ENCODE data around the gene CSH1. TPM values are rescaled to one million over a fixed set of nuclear protein-coding genes. Genes with fewer than 3 reads are reported as not detected.

CSH1 gene
- total RNA-seq, 4 donors from 2014 or later = not detected

GRCh38 chr17:63941751-63942150 is 45.4 kb upstream of the CSH1 start:
- H3K27ac ChIP-seq = no peak overlapping the region
- no peak overlapping the region for H3K4me3 ChIP-seq
- TF ChIP-seq EP300 (IDR thresholded peaks at IDR 0.05) (no peak), CTCF (IDR thresholded peaks at IDR 0.05) (no peak), POLR2A (IDR thresholded peaks at IDR 0.05) (no peak)
- H3K36me3 ChIP-seq = no peaks in the 10 kb centered on the region
- 87% methylated on average over 15 of the region's 23 CpGs; no CpG with 5 or more reads in 1 of the 2 donors for WGBS, 2 donors (ENCODE audit: low coverage in 1 of 2)
- H3K9me3 ChIP-seq = no peaks in the 10 kb centered on the region
- H3K27me3 ChIP-seq = no peaks in the 10 kb centered on the region
- no peak for ATAC-seq
- H3K4me1 ChIP-seq = no peaks in the 10 kb centered on the region

GRCh38 chr17:63941162-63941561 is 44.8 kb upstream of the CSH1 start:
- WGBS, 2 donors (ENCODE audit: low coverage in 1 of 2) = no CpG with 5 or more reads among the region's 12 CpGs
- no peak for ATAC-seq
- no peaks in the 10 kb centered on the region for H3K36me3 ChIP-seq

GRCh38 chr17:63940584-63940983 is 44.2 kb upstream of the CSH1 start:
- no peaks in the 10 kb centered on the region for H3K4me1 ChIP-seq
- no peaks in the 10 kb centered on the region for H3K9me3 ChIP-seq
- TF ChIP-seq CTCF (IDR thresholded peaks at IDR 0.05) (no peak), EP300 (IDR thresholded peaks at IDR 0.05) (no peak), POLR2A (IDR thresholded peaks at IDR 0.05) (no peak), POLR2AphosphoS5 (IDR thresholded peaks at IDR 0.05) (no peak)
- ATAC-seq = no peak
- H3K27ac ChIP-seq = no peak overlapping the region
- peaks cover 4% of the 10 kb centered on the region for H3K27me3 ChIP-seq
- 80 to 94% methylated on average over 1 to 6 of the region's 14 CpGs for WGBS, 2 donors (ENCODE audit: low coverage in 1 of 2)
- no peaks in the 10 kb centered on the region for H3K36me3 ChIP-seq
- H3K4me3 ChIP-seq = no peak overlapping the region

More at GRCh38 chr17:63941162-63941561, 44.8 kb upstream of the CSH1 start:
- H3K9me3 ChIP-seq = no peaks in the 10 kb centered on the region
- H3K27ac ChIP-seq = no peak overlapping the region
- no peak for TF ChIP-seq POLR2A (IDR thresholded peaks at IDR 0.05)
- no peak for TF ChIP-seq CTCF (IDR thresholded peaks at IDR 0.05)
- no peak for TF ChIP-seq EP300 (IDR thresholded peaks at IDR 0.05)
- no peak for TF ChIP-seq POLR2AphosphoS5 (IDR thresholded peaks at IDR 0.05)
- no peaks in the 10 kb centered on the region for H3K4me1 ChIP-seq
- no peaks in the 10 kb centered on the region for H3K27me3 ChIP-seq
- H3K4me3 ChIP-seq = no peak overlapping the region

- WGBS, 2 donors (ENCODE audit: low coverage in 1 of 2) = 85% methylated on average over 4 of the region's 6 CpGs; no CpG with 5 or more reads in 1 of the 2 donors
- no peak for ATAC-seq
These were observed 43.5 kb upstream of the CSH1 start for GRCh38 chr17:63939884-63940283.

More at GRCh38 chr17:63939884-63940283, 43.5 kb upstream of the CSH1 start:
- Histone ChIP-seq H3K4me1 (no peaks in the 10 kb centered on the region), H3K27me3 (peaks cover 7% of the 10 kb centered on the region), H3K27ac (no peak overlapping the region), H3K9me3 (no peaks in the 10 kb centered on the region), H3K4me3 (no peak overlapping the region), H3K36me3 (no peaks in the 10 kb centered on the region)
- no peak for TF ChIP-seq CTCF (IDR thresholded peaks at IDR 0.05)
- no peak for TF ChIP-seq POLR2AphosphoS5 (IDR thresholded peaks at IDR 0.05)
- no peak for TF ChIP-seq POLR2A (IDR thresholded peaks at IDR 0.05)
- TF ChIP-seq EP300 (IDR thresholded peaks at IDR 0.05) = no peak

Data from gastroesophageal sphincter (tissue), 4 donors.